C4-2B (cell line): ENCODE results near the gene ITGA11.
A peak's percentile ranks its signal among the peaks of the same experiment; 100 is the strongest.

Experiments
- H3K27ac ChIP-seq: fragments of 450-650 bp; 2 replicates; pipeline ENCODE4 v1.5.1; 2017
- CTCF ChIP-seq: fragments of 450-650 bp; conservative IDR thresholded peaks from 2 replicates; pipeline ENCODE4 v1.5.1; 2017; ENCODE audit warnings: mild to moderate bottlenecking
- ZFX ChIP-seq: fragments of 450-650 bp; IDR thresholded peaks from 2 replicates; pipeline ENCODE4 v1.6.1; 2017

The ITGA11 gene

GRCh38 chr15:68471541-68471940 lies 39.6 kb upstream of the ITGA11 start:
- TF ChIP-seq CTCF (no peak), ZFX (no peak)
- peak overlapping the region; percentile 77 for H3K27ac ChIP-seq

DNA sequence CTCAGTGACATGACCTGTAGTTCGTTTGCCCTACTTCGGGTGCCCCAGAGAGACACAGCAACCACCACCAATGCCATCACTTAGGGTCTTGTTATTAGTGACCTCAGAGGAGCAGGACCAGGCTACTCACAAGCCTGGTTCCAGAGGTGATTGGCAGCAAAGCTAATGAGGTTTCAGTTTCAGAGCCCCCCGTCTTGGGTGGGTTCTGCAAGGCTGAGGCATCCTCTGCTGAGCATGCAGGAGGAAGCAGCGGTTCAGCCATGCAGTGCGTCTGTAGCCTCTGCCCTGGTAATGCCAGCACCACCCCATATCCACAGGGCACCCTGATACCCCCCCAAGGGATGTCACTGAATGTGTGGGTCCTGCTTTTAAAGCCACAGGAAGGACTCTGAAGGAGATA lies 39.0 kb upstream of the ITGA11 start:
- no peak for TF ChIP-seq CTCF
- TF ChIP-seq ZFX, result no peak
- H3K27ac ChIP-seq, result peak overlapping the region; percentile 77

DNA sequence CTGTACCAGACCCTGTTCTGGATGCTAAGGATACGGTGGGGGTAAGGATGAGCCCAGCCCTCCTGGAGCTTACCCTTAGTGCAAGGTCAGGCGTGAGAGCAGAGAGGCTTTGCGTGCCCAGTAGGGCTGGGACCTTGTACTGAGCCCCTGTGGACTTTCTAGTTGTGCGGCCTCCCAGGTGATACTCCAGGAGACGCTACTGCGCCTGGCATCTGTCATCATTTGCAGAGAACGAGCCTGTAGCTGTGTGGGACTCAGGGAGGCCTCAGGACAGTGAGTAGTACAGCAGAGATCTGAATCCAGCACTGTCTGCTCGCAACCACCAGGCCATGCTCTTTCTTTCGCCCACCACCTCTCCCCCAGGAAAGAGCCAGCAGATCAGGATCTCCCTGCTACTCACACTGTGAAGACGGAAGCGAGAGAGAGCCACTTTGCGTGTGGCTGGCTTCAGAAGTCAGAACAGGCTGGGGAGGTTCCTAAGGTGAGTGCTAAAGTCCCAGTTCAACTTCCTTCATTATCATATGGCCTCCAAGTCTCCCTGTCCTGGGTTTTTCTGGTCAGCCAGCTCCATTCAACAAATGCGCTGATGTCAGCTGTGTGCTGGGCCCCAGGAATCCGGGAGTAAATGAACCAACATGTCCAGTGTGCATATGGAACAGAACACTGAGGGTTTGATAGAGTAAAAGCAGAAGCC lies 38.2 kb upstream of the ITGA11 start:
- TF ChIP-seq CTCF (no peak; the same call in 1 of the 2 replicates), ZFX (no peak)
- peak overlapping the region; percentile 77 for H3K27ac ChIP-seq

DNA sequence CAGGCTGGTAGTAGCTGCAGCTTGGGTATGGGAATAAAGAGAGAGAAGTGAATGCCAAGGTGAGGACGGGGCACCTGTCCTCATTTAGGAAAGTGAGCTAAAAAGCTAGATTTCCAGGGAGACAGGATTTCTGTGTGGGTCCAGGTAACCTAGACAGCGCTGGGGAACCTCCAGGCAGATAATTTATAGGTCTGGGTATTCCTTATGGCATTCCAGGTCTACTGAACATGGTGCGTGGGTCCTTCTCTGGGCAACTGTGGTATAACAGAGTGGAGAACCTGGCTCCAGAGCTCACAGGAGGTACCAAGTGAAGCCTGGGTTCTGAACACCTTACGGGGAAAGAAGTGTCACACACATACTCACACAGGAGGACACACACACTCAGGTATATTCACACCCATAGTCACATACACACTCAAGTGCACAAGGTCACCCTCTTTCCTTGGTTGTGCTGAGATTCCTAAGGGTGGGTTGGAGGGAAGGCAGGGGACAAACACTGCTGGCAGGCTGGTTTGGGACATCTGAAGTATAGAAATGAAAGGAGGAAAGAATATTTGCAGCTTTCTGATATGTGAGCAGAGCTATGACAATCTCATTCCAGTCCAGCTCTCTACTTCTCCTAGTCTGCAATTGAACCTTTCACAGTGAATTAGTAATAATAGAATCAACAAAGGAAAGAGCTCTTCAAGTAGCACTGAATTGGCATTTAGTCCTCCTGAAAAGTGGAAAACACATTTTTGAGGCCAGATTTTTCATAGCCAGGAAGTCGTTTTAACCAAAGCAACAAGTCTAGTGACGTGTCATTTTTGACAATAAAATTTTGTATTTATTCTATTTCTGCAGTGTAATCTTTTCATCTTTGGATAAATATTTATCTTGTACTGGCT lies 37.4 kb upstream of the ITGA11 start:
- TF ChIP-seq ZFX (no peak), CTCF (no peak)
- H3K27ac ChIP-seq, result peak overlapping the region; percentile 77

DNA sequence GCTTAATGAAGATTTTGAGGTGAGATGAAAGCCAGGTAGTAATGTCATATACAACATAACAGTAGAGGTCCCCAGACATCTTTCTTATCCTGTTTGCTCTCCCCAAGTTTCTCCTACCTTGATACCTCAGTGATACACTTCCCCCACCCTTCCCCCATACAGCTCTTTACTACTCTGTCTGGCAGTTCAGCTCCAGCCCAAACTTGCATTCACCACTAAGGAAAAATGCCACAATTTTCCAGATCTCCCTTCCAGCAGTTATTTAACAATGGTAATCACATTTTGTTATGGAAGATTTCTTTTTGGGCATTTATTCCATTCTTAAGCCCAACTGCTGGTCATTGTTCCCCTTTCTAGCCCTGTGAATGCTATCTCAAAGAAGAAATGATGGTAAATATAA lies 34.9 kb upstream of the ITGA11 start:
- H3K27ac ChIP-seq, result no peak overlapping the region

GRCh38 chr15:68465861-68466560 lies 34.0 kb upstream of the ITGA11 start:
- TF ChIP-seq CTCF (no peak), ZFX (no peak)
- peak overlapping the region; percentile 27 for H3K27ac ChIP-seq

More for the DNA sequence above, 34.9 kb upstream of the ITGA11 start:
- TF ChIP-seq ZFX (no peak), CTCF (no peak)
